HFFc6 (cell line): Measurements from ENCODE around the gene GPR107. TPM values are rescaled to one million over a fixed set of nuclear protein-coding genes. Genes with fewer than 3 reads are reported as not detected.
"Not testable (repeated sequence)": the region's sequence is repeated elsewhere in the genome, so short reads cannot be mapped to it uniquely, and the experiment has no call there.

Source experiments
- DNase-seq: peaks from one replicate; pipeline ENCODE4 v3.0.0-alpha.2; 2018
- H3K27ac Mint-ChIP-seq: 2 replicates; pipeline ENCODE4 v1.8.0; 2020; ENCODE audit warnings: mild to moderate bottlenecking, mixed read lengths
- H3K27me3 Mint-ChIP-seq: 2 replicates; pipeline ENCODE4 v1.8.0; 2021; ENCODE audit warnings: mild to moderate bottlenecking, moderate library complexity, mixed read lengths; ENCODE audit not compliant: insufficient read depth
- H3K36me3 Mint-ChIP-seq: 2 replicates; pipeline ENCODE4 v1.8.0; 2021; ENCODE audit warnings: low read depth, mixed read lengths
- H3K4me1 Mint-ChIP-seq: 2 replicates; pipeline ENCODE4 v1.8.0; 2020; ENCODE audit warnings: low read depth, mixed read lengths
- H3K4me3 Mint-ChIP-seq: 2 replicates; pipeline ENCODE4 v1.8.0; 2020; ENCODE audit warnings: mild to moderate bottlenecking, moderate library complexity, mixed read lengths
- H3K9me3 Mint-ChIP-seq: 2 replicates; pipeline ENCODE4 v1.8.0; 2020; ENCODE audit warnings: mild to moderate bottlenecking, mixed read lengths
- CTCF ChIP-seq: fragments of 200-600 bp; sonication (generic); IDR thresholded peaks from 2 replicates; pipeline ENCODE4 v1.5.0; 2021; ENCODE audit warnings: antibody characterized with exemption, mild to moderate bottlenecking
- long read RNA-seq: library from polyadenylated mRNA; unstranded; transcript quantifications from one replicate; pipeline ENCODE4 v2.0.0, GENCODE V29; 2019
- total RNA-seq, 6 experiments: library from RNA; stranded (reverse); fragmentation: NEBNext Ultra II Directional; extraction: Animal tissue kit (Norgen Biotek cat#: 25700); gene quantifications; 2 replicates in 1 of 6; 3 replicates in 5 of 6; pipeline ENCODE4 v1.2.3, GENCODE V29; 2021

The GPR107 gene
- 10 to 100 TPM; 44.9 to 51.2 (median 48.5) TPM for total RNA-seq
- long read RNA-seq, full-length matches to known transcripts, result 1 of 20 reads
- long read RNA-seq, partial matches to known transcripts, result 7 of 20 reads
- long read RNA-seq, other reads (novel, unspliced or antisense), result 12 of 20 reads

DNA sequence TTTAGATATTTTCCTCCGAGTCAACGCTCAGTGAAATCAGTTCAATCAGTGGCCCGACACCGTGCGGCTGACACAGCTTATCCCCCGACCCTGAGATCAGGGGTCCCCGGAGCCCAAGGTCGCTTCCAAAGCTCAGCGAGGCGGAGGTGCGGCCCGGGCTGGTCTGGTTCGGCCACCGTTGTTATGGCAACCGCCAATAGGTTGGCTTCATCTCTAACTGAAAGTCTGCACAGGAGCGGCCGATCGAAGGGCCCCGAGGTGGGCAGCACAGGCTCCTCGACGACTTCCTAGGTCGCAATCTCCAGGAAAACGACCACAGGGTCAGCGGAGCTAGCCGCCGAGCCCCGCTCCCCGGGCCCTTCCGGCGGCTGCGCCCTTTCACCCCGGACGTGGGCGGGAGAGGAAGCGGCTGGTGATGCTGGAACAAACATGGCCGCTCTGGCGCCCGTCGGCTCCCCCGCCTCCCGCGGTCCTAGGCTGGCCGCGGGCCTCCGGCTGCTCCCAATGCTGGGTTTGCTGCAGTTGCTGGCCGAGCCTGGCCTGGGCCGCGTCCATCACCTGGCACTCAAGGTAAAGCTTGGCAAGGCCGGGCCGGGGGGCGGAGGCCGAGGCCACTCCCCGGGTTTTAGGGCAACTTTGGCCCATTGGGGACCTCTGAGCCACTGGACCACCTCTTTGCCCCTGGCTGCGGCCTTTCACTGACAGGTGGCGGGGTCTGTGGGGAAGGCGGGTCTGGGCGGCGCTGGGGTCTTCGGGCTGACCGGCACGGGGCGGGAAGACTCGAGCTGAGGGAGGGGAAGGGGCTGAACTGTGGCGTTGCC is at the start of gene GPR107:
GPR107 (plus strand) TSS at position 403 of the 821 bp plus-strand sequence; CDS start at position 430, 27 bp downstream.
- H3K9me3 Mint-ChIP-seq, result no peaks in the 10 kb centered on the region
- H3K36me3 Mint-ChIP-seq, result peaks cover 2% of the 10 kb centered on the region; the same call in 1 of the 2 replicates
- H3K4me3 Mint-ChIP-seq, result peak within 1 kb of the TSS; percentile 98
- DNase-seq, result peak; percentile 42
- no peak for TF ChIP-seq CTCF
- H3K27ac Mint-ChIP-seq, result peak within 1 kb of the TSS; percentile 94
- peaks cover 12% of the 10 kb centered on the region; the same call in 1 of the 2 replicates for H3K4me1 Mint-ChIP-seq
- H3K27me3 Mint-ChIP-seq, result no peaks in the 10 kb centered on the region

DNA sequence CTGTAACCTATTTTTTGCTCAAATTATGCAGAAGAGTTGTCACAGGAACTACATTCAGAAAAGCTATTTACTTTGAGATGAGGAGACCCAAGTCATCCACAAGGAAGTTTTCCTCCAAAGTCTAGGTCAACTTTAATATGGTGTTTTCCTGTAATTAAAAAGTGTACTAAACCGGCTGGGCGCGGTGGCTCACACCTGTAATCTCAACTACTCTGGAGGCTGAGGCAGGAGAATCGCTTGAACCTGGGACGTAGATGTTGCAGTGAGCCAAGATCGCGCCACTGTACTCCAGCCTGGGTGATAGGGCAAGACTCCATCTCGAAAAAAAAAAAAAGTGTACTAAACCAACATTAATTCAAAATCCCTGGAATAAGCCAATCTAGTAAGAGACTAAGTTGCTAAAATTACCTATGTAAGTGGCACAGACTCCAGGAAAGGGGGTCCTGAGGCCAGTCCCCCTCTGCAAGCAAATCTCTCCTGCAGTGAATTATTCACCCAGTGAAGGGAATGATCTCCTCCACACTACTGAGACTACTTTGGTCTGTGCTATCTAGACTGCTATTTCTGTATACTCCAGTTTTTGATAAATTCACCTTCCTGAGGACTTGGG is 49.7 kb upstream of the GPR107 start:
- Mint-ChIP-seq H3K27me3 (no peaks in the 10 kb centered on the region), H3K9me3 (no peaks in the 10 kb centered on the region), H3K36me3 (no peaks in the 10 kb centered on the region), H3K4me3 (no peak overlapping the region), H3K27ac (no peak overlapping the region), H3K4me1 (peaks cover 10% of the 10 kb centered on the region)
- no peak for DNase-seq
- TF ChIP-seq CTCF, result no peak

DNA sequence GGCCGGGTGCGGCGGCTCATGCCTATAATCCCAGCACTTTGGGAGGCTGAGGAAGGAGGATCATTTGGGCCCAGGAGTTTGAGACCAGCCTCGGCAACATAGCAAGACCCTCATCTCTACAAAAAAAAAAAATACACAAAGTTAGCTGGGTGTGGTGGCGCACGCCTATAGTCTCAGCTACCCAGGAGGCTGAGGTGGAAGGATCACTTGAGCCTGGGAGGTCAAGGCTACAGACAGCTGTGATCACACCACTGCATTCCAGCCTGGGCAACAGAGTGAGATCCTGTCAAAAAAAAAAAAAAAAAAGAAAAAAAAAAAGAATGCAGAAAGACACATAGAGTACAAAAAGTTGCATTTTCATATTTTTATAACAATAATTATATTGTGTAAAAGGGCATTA is 46.8 kb upstream of the GPR107 start:
- H3K27me3 Mint-ChIP-seq, H3K9me3 Mint-ChIP-seq, H3K4me1 Mint-ChIP-seq, H3K4me3 Mint-ChIP-seq, H3K36me3 Mint-ChIP-seq, DNase-seq: not testable (repeated sequence)
- 0 out of 2 replicates have a peak overlapping the region, but pooled peaks have one; percentile 5 for H3K27ac Mint-ChIP-seq

- Mint-ChIP-seq H3K27ac (no peak overlapping the region), H3K27me3 (no peaks in the 10 kb centered on the region)
- DNase-seq, result no peak
Measured at GRCh38 chr9:130008538-130008937, 45.2 kb upstream of the GPR107 start.

GRCh38 chr9:130009546-130009945 is 44.2 kb upstream of the GPR107 start:
- H3K4me3 Mint-ChIP-seq, H3K27ac Mint-ChIP-seq, H3K27me3 Mint-ChIP-seq, H3K9me3 Mint-ChIP-seq, H3K4me1 Mint-ChIP-seq, DNase-seq, H3K36me3 Mint-ChIP-seq: not testable (repeated sequence)

More at GRCh38 chr9:130008538-130008937, 45.2 kb upstream of the GPR107 start:
- no peak overlapping the region for H3K4me3 Mint-ChIP-seq
- peaks cover 5% of the 10 kb centered on the region for H3K4me1 Mint-ChIP-seq
- TF ChIP-seq CTCF, result no peak
- peaks cover 6% of the 10 kb centered on the region for H3K36me3 Mint-ChIP-seq
- no peaks in the 10 kb centered on the region for H3K9me3 Mint-ChIP-seq

DNA sequence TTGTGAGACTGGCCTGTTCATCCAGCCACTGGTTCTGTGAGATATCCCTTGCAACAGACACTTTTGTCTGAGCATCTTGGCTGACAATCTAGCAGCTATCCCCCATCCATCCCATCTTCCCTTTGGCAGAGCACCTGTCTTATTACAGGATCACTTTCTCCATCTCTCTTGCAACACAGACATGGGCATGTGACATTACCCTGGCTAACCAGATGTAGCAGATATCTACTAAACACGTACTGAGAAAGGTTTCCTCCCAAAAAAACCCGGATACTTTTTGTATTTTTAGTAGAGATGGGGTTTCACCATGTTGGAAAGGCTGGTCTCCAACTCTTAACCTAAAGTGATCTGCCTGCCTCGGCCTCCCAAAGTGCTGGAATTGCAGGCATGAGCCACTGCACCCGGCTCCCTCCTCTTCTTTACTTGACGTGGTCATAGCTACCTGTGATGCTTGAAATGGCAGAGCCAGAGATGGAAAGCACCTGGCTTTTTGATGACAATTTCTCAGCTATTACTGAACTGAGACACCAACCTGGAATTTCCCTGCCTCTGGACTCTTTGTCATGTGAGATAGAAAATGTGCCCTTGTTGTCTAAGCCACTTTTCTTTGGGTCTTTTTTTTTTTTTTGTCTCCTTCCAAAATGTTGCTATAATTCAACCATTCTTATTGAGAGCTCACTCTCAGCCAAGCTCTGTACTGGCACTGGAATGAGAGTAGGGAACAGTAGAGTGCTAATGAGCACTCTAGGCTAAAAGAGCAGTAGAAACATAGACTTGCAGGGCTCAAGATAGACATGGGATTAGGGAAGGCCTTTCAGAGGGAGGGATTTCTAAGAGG is 43.3 kb upstream of the GPR107 start:
- TF ChIP-seq CTCF, result no peak
- Mint-ChIP-seq H3K27ac (no peak overlapping the region), H3K9me3 (no peaks in the 10 kb centered on the region), H3K36me3 (peaks cover 6% of the 10 kb centered on the region), H3K27me3 (no peaks in the 10 kb centered on the region), H3K4me3 (no peak overlapping the region), H3K4me1 (peaks cover 5% of the 10 kb centered on the region)
- DNase-seq, result no peak
